MM.1S (cell line): ENCODE measurements around the gene USP5.

Source experiments
- DNase-seq: peaks from one replicate; pipeline ENCODE4 v3.0.0-alpha.2; 2015
- H2AFZ ChIP-seq: fragments of 300-600 bp; sonication (generic); 2 replicates; pipeline ENCODE4 v1.6.0; 2016; ENCODE audit warnings: antibody characterized with exemption, low read length
- H3F3A ChIP-seq: fragments of 300-600 bp; sonication (generic); 2 replicates; pipeline ENCODE4 v1.6.1; 2016; ENCODE audit warnings: mild to moderate bottlenecking, antibody characterized with exemption, low read length, moderate library complexity, mixed read lengths; ENCODE audit not compliant: insufficient read depth
- H3K27ac ChIP-seq: fragments of 300-600 bp; sonication (generic); 2 replicates; pipeline ENCODE4 v1.5.1; 2016; ENCODE audit warnings: mild to moderate bottlenecking, low read length
- H3K27me3 ChIP-seq: fragments of 300-600 bp; sonication (generic); replicated peaks from 2 replicates; pipeline ENCODE4 v1.6.0; 2016; ENCODE audit warnings: low read length; ENCODE audit not compliant: insufficient read depth
- H3K36me3 ChIP-seq: fragments of 300-600 bp; sonication (generic); replicated peaks from 2 replicates; pipeline ENCODE4 v1.6.1; 2016; ENCODE audit warnings: mild to moderate bottlenecking, low read length, mixed read lengths; ENCODE audit not compliant: insufficient read depth
- H3K4me1 ChIP-seq: fragments of 300-600 bp; sonication (generic); 2 replicates; pipeline ENCODE4 v1.6.1; 2016; ENCODE audit warnings: low read length, mixed read lengths
- H3K4me2 ChIP-seq: fragments of 300-600 bp; sonication (generic); 2 replicates; pipeline ENCODE4 v1.6.0; 2016; ENCODE audit warnings: low read depth, low read length
- H3K4me3 ChIP-seq: fragments of 300-600 bp; sonication (generic); 2 replicates; pipeline ENCODE4 v1.5.1; 2016; ENCODE audit warnings: low read length, mixed read lengths
- H3K79me2 ChIP-seq: fragments of 300-600 bp; sonication (generic); 2 replicates; pipeline ENCODE4 v1.6.1; 2016; ENCODE audit warnings: mixed run types, low read length, mixed read lengths
- H3K9ac ChIP-seq: fragments of 300-600 bp; sonication (generic); 2 replicates; pipeline ENCODE4 v1.6.1; 2016; ENCODE audit warnings: low read length, mixed read lengths
- H3K9me2 ChIP-seq: fragments of 300-600 bp; sonication (generic); replicated peaks from 2 replicates; pipeline ENCODE4 v1.6.1; 2016; ENCODE audit warnings: mild to moderate bottlenecking, low read length, mixed read lengths; ENCODE audit not compliant: insufficient read depth
- H3K9me3 ChIP-seq: fragments of 300-600 bp; sonication (generic); replicated peaks from 2 replicates; pipeline ENCODE4 v1.6.1; 2016; ENCODE audit warnings: mild to moderate bottlenecking, low read length, mixed read lengths; ENCODE audit not compliant: insufficient read depth
- H4K20me1 ChIP-seq: fragments of 300-600 bp; sonication (generic); 2 replicates; pipeline ENCODE4 v1.6.1; 2016; ENCODE audit warnings: mild to moderate bottlenecking, low read length, moderate library complexity, mixed read lengths; ENCODE audit not compliant: insufficient read depth
- CTCF ChIP-seq: fragments of 300-600 bp; sonication (generic); IDR thresholded peaks from 2 replicates; pipeline ENCODE4 v1.5.1; 2016; ENCODE audit warnings: antibody characterized with exemption, low read length, mixed read lengths
- EZH2 ChIP-seq: fragments of 300-600 bp; sonication (generic); optimal IDR thresholded peaks from 2 replicates; pipeline ENCODE3; 2017; ENCODE audit warnings: low read depth, mild to moderate bottlenecking, antibody characterized with exemption, low read length, mixed read lengths
- EZH2phosphoT487 ChIP-seq: fragments of 300-600 bp; sonication (generic); IDR thresholded peaks from 2 replicates; pipeline ENCODE4 v1.6.1; 2018; ENCODE audit warnings: antibody characterized with exemption, low read length

USP5 gene

GRCh38 chr12:6832125-6832524, 19.8 kb upstream of the USP5 start:
- Histone ChIP-seq H3K9ac (no peak overlapping the region), H3K27ac (no peak overlapping the region), H3K36me3 (no peaks in the 10 kb centered on the region), H3K9me3 (no peaks in the 10 kb centered on the region), H3F3A (no peaks in the 10 kb centered on the region), H3K27me3 (peaks cover 62% of the 10 kb centered on the region), H4K20me1 (no peaks in the 10 kb centered on the region), H2AFZ (no peak overlapping the region), H3K4me3 (no peak overlapping the region), H3K9me2 (no peaks in the 10 kb centered on the region), H3K4me2 (no peak overlapping the region), H3K79me2 (no peaks in the 10 kb centered on the region), H3K4me1 (peaks cover 4% of the 10 kb centered on the region; the same call in 1 of the 2 replicates)
- TF ChIP-seq EZH2 (no peak), EZH2phosphoT487 (no peak), CTCF (no peak)
- DNase-seq: no peak

GRCh38 chr12:6833189-6833890, 18.6 kb upstream of the USP5 start:
- Histone ChIP-seq H2AFZ (no peak overlapping the region), H3K4me3 (no peak overlapping the region), H3K36me3 (no peaks in the 10 kb centered on the region), H4K20me1 (no peaks in the 10 kb centered on the region), H3K9me2 (no peaks in the 10 kb centered on the region), H3K4me1 (no peaks in the 10 kb centered on the region), H3K9ac (no peak overlapping the region), H3K27ac (no peak overlapping the region), H3K79me2 (no peaks in the 10 kb centered on the region), H3K9me3 (no peaks in the 10 kb centered on the region), H3K4me2 (no peak overlapping the region), H3F3A (no peaks in the 10 kb centered on the region), H3K27me3 (peaks cover 51% of the 10 kb centered on the region)
- no peak for DNase-seq
- TF ChIP-seq EZH2phosphoT487 (no peak), EZH2 (no peak), CTCF (no peak)

- no peaks in the 10 kb centered on the region for H4K20me1 ChIP-seq
- no peak overlapping the region for H2AFZ ChIP-seq
- H3K4me3 ChIP-seq: no peak overlapping the region
- no peaks in the 10 kb centered on the region for H3K79me2 ChIP-seq
- H3K9me2 ChIP-seq: no peaks in the 10 kb centered on the region
- DNase-seq: no peak
- H3K4me1 ChIP-seq: peaks cover under 1% of the 10 kb centered on the region; the same call in 1 of the 2 replicates
- H3K27me3 ChIP-seq: peaks cover 44% of the 10 kb centered on the region
- H3K4me2 ChIP-seq: no peak overlapping the region
- H3K9ac ChIP-seq: no peak overlapping the region
- H3K27ac ChIP-seq: no peak overlapping the region
- H3F3A ChIP-seq: no peaks in the 10 kb centered on the region
- no peaks in the 10 kb centered on the region for H3K9me3 ChIP-seq
- H3K36me3 ChIP-seq: no peaks in the 10 kb centered on the region
- TF ChIP-seq EZH2 (no peak), EZH2phosphoT487 (no peak), CTCF (no peak)
These were observed 17.7 kb upstream of the USP5 start for GRCh38 chr12:6834254-6834653.
